Hepatocyte (in vitro differentiated cells): ENCODE data around the gene NBPF1.
"Not testable (repeated sequence)": the region's sequence is repeated elsewhere in the genome, so short reads cannot be mapped to it uniquely, and the experiment has no call there.

Experiments used
- EZH2 ChIP-seq: fragments of 200-600 bp; sonication (generic); IDR thresholded peaks from 2 replicates; pipeline ENCODE4 v1.6.1; 2016; ENCODE audit warnings: antibody characterized with exemption, mild to moderate bottlenecking, borderline replicate concordance
- EZH2phosphoT487 ChIP-seq: fragments of 200-600 bp; sonication (generic); IDR thresholded peaks from one replicate; pipeline ENCODE4 v1.6.1; 2018; ENCODE audit warnings: antibody characterized with exemption, mild to moderate bottlenecking, low read depth, moderate library complexity; ENCODE audit not compliant: unreplicated experiment, severe bottlenecking

GRCh38 chr1:16635959-16636358 lies 22.6 kb upstream of the NBPF1 start:
- TF ChIP-seq EZH2, EZH2phosphoT487: not testable (repeated sequence)
